HCT116 (cell line): ENCODE measurements around the gene PRRX1.

ENCODE experiments used
- POLR2A ChIP-seq: IDR thresholded peaks from 2 replicates; pipeline ENCODE4 v1.7.0; 2011; ENCODE audit warnings: borderline replicate concordance; ENCODE audit not compliant: insufficient read depth, insufficient read length; ENCODE audit errors: extremely low read depth
- TCF7L2 ChIP-seq: IDR thresholded peaks from 2 replicates; pipeline ENCODE4 v1.7.0; 2011; ENCODE audit warnings: borderline replicate concordance, inconsistent platforms; ENCODE audit not compliant: insufficient read depth, insufficient read length; ENCODE audit errors: extremely low read depth
- ZNF274 ChIP-seq: fragments of 200-500 bp; sonication (Bioruptor generic); IDR thresholded peaks from 2 replicates; pipeline ENCODE4 v1.6.1; 2014; ENCODE audit warnings: mild to moderate bottlenecking, low read depth, low read length, inconsistent platforms
- TF ChIP-seq, protein P1 (sequence below): IDR thresholded peaks from 2 replicates; pipeline ENCODE4 v1.6.1; 2012
- TF ChIP-seq, protein P2 (sequence below), 3 experiments: fragments of 200-600 bp in 1 of 3; sonication (generic) in 1 of 3; IDR thresholded peaks in 2 of 3; conservative IDR thresholded peaks in 1 of 3; 2 replicates each; pipeline ENCODE4 v1.5.1; 2012 to 2017; ENCODE audit warnings: low read depth in 2 of 3, low read length in 2 of 3, antibody characterized with exemption in 1 of 3, borderline replicate concordance in 1 of 3, control low read depth in 1 of 3, mild to moderate bottlenecking in 1 of 3, mixed read lengths in 1 of 3, mixed run types in 1 of 3, moderate library complexity in 1 of 3; ENCODE audit not compliant: insufficient read depth in 1 of 3

DNA sequence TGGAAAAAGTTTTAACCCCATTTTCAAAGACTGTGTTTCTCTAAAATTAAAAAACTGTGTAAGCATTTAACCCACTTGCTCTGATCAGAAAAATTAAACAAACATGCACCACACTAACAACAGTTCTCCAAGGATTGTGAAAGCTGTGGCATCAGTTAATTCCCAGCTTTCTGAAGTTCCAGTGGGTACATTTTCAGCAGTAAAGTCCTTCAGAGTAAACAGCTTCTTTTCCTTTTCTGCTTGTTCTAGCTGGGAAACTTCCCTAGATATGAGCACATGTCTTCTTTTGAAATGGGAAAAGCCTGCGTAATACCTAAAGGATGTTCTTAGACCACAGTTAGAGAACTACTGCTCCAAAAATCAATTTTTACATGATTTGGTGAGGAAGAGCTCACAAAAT, 11.1 kb downstream of the PRRX1 start:
- TF ChIP-seq ZNF274 (no peak), POLR2A (no peak), TCF7L2 (no peak)
- TF ChIP-seq, protein P1, sequence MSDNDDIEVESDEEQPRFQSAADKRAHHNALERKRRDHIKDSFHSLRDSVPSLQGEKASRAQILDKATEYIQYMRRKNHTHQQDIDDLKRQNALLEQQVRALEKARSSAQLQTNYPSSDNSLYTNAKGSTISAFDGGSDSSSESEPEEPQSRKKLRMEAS, result no peak
- TF ChIP-seq, protein P2, sequence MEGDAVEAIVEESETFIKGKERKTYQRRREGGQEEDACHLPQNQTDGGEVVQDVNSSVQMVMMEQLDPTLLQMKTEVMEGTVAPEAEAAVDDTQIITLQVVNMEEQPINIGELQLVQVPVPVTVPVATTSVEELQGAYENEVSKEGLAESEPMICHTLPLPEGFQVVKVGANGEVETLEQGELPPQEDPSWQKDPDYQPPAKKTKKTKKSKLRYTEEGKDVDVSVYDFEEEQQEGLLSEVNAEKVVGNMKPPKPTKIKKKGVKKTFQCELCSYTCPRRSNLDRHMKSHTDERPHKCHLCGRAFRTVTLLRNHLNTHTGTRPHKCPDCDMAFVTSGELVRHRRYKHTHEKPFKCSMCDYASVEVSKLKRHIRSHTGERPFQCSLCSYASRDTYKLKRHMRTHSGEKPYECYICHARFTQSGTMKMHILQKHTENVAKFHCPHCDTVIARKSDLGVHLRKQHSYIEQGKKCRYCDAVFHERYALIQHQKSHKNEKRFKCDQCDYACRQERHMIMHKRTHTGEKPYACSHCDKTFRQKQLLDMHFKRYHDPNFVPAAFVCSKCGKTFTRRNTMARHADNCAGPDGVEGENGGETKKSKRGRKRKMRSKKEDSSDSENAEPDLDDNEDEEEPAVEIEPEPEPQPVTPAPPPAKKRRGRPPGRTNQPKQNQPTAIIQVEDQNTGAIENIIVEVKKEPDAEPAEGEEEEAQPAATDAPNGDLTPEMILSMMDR (IDR thresholded peaks at IDR 0.05 in 2 of 3, conservative IDR thresholded peaks at IDR 0.05 in 1 of 3; ENCODE audit: borderline replicate concordance in 1 of 3, insufficient read depth in 1 of 3, low read depth in 2 of 3, low read length in 2 of 3), result no peak
